ENCODE measurements around the gene OR10A6.

GRCh38 chr11:7964873-7965272 lies 33.8 kb upstream of the OR10A6 start:
- TF ChIP-seq, protein P1, sequence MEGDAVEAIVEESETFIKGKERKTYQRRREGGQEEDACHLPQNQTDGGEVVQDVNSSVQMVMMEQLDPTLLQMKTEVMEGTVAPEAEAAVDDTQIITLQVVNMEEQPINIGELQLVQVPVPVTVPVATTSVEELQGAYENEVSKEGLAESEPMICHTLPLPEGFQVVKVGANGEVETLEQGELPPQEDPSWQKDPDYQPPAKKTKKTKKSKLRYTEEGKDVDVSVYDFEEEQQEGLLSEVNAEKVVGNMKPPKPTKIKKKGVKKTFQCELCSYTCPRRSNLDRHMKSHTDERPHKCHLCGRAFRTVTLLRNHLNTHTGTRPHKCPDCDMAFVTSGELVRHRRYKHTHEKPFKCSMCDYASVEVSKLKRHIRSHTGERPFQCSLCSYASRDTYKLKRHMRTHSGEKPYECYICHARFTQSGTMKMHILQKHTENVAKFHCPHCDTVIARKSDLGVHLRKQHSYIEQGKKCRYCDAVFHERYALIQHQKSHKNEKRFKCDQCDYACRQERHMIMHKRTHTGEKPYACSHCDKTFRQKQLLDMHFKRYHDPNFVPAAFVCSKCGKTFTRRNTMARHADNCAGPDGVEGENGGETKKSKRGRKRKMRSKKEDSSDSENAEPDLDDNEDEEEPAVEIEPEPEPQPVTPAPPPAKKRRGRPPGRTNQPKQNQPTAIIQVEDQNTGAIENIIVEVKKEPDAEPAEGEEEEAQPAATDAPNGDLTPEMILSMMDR (IDR thresholded peaks at IDR 0.05 in 4 of 5, conservative IDR thresholded peaks at IDR 0.05 in 1 of 5), result no peak
- no peak for TF ChIP-seq POLR2A (IDR thresholded peaks at IDR 0.05)

All from gastrocnemius medialis (tissue), 4 donors.